Brain microvascular endothelial cell (primary cell): ENCODE measurements around the gene CPVL.
"Not testable (repeated sequence)": the region's sequence is repeated elsewhere in the genome, so short reads cannot be mapped to it uniquely, and the experiment has no call there.

Experiments used
- DNase-seq: peaks from one replicate; pipeline ENCODE4 v3.0.0-alpha.2; 2020
- H3K27ac ChIP-seq: fragments of 250-450 bp; sonication (Bioruptor Pico); 2 replicates; pipeline ENCODE4 v1.5.1; 2020; ENCODE audit warnings: mild to moderate bottlenecking, moderate library complexity
- H3K27me3 ChIP-seq: fragments of 250-450 bp; sonication (Bioruptor Pico); replicated peaks from 2 replicates; pipeline ENCODE4 v1.5.1; 2020; ENCODE audit warnings: mild to moderate bottlenecking
- H3K36me3 ChIP-seq: fragments of 250-450 bp; sonication (Bioruptor Pico); replicated peaks from 2 replicates; pipeline ENCODE4 v1.5.1; 2020; ENCODE audit warnings: mild to moderate bottlenecking
- H3K4me3 ChIP-seq: 2 replicates; pipeline ENCODE4 v1.5.1; 2011; ENCODE audit warnings: low read depth, mild to moderate bottlenecking, control low read depth, low read length, moderate library complexity
- in situ Hi-C: cut with HindIII; loops from 2 replicates; pipeline ENCODE4 v1.10.0; 2017; ENCODE audit warnings: low sequenced_read_pairs, low pct_ligation_motif_present
- TF ChIP-seq, protein P1 (sequence below): IDR thresholded peaks from 2 replicates; pipeline ENCODE4 v1.5.1; 2011; ENCODE audit warnings: low read depth, mild to moderate bottlenecking, moderate library complexity, low read length, control low read depth, inconsistent platforms; ENCODE audit errors: missing control alignments

The CPVL gene

DNA sequence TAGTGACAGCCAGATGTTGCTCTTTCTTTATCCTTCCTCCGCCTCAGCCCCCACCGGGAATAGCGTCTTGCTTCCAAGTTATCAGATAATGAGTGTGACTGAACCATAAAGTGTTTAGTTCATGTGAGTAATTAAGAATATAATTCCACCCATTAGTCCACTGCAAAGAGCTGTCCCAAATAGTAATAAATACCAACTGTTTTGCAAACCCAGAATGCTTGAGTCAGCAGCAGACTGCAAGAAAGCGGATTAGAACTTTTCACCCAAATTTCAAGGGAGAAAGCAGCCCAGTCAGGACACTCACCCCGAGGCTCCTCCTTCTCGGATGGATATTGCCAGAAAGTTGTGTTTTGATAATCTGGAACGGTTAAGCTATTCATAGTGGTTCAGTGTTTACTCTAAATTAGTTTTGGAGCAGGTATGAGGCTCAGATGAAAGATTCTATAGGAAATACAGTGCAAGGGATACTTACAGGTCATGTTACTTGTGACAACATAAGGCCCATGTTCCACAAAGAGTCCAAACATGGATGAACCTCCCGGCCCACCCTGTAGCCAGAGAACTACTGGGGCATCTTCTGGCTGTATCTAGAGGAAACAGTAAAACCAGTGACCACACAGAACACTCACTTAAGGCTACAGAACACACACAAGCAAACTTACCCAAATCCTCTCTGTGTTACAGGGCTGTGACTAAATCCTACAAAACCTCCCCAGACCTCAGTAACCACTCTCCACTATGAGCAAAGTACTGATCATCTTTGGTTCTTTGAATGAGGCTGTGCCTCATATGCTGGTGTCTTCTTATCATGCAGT is 50.5 kb downstream of the CPVL start:
- Histone ChIP-seq H3K36me3 (no peaks in the 10 kb centered on the region), H3K27me3 (no peaks in the 10 kb centered on the region), H3K27ac (no peak overlapping the region), H3K4me3 (no peak overlapping the region)
- TF ChIP-seq, protein P1, sequence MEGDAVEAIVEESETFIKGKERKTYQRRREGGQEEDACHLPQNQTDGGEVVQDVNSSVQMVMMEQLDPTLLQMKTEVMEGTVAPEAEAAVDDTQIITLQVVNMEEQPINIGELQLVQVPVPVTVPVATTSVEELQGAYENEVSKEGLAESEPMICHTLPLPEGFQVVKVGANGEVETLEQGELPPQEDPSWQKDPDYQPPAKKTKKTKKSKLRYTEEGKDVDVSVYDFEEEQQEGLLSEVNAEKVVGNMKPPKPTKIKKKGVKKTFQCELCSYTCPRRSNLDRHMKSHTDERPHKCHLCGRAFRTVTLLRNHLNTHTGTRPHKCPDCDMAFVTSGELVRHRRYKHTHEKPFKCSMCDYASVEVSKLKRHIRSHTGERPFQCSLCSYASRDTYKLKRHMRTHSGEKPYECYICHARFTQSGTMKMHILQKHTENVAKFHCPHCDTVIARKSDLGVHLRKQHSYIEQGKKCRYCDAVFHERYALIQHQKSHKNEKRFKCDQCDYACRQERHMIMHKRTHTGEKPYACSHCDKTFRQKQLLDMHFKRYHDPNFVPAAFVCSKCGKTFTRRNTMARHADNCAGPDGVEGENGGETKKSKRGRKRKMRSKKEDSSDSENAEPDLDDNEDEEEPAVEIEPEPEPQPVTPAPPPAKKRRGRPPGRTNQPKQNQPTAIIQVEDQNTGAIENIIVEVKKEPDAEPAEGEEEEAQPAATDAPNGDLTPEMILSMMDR: no peak
- in situ Hi-C loops: no loop called here
- no peak for DNase-seq

DNA sequence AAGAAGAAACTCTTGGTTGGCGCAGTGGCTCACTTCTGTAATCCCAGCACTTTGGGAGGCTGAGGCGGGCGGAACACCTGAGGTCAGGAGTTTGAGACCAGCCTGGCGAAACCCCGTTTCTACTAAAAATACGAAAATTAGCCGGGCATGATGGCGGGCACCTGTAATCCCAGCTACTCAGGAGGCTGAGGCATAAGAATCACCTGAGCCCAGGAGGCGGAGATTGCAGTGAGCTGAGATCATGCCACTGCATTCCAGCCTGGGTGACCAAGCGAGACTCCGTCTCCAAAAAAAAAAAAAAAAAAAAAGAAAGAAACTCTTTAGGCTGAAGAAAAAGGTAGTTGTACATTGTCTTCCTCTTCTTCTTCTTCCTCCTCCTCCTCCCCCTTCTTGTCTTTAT is 53.2 kb downstream of the CPVL start:
- H3K27me3 ChIP-seq, H3K4me3 ChIP-seq, H3K36me3 ChIP-seq, H3K27ac ChIP-seq, in situ Hi-C loops, DNase-seq: not testable (repeated sequence)

DNA sequence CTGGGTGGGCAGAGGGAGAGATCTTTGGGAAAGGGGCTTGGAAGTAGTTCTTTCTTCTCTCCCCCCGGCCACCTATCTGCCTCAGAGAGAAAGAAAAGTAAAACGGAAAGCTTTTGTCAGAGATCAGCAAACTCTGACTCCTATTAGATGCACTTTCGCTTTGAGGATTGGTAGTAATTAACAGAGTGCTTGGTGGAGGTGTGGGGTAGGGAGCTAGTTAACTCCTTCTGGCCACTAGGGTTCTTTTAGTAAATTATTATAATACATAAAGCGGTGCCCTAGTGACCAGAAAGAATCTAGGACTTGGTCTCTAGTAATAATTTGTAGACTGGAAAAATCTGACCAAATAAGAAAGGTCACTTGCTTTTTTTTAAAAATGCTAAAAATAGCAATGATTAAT is 54.6 kb downstream of the CPVL start:
- DNase-seq: no peak
- Histone ChIP-seq H3K27me3 (no peaks in the 10 kb centered on the region), H3K27ac (no peak overlapping the region), H3K36me3 (no peaks in the 10 kb centered on the region), H3K4me3 (peak overlapping the region; percentile 37)
- in situ Hi-C loops: no loop called here
- TF ChIP-seq, protein P1: peak; percentile 7

DNA sequence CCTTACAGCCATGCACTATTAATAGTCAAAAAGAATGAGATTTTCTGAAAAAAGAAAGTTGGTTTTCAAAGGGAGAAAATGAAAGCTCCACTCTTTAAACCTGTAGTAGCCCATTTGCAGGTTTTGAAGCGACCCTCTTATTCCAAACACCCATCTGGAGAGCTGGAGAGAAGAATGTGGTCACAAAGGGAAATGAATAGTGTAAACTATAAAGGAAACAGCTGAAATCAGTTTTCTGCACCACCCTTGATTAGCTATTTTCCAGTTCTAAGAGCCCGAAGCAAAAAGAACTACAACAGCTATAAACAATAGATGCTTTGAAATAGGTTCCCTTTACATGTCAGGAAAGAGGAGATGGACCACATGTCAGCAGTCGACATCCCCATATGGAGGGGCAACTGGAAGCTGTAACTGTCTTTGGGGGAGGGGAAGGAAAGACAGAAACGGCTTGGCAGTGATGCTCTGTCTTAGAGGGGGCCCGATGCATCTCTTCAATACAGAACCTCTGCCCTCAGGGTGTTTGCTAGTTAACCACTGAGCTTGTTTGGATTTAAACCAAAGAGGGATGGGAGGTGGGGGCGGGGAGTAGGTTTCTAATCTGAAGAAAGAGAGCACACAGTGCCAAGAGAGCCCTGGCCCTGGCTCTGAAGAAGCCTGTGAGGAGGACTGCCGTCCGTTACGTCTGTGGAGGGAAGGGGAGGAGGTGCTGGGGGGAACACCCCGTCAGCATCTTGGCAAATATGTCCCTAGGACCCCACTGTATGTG is 55.3 kb downstream of the CPVL start:
- Histone ChIP-seq H3K36me3 (no peaks in the 10 kb centered on the region), H3K27ac (no peak overlapping the region), H3K27me3 (no peaks in the 10 kb centered on the region), H3K4me3 (peak overlapping the region; percentile 37)
- no peak for DNase-seq
- in situ Hi-C loops: no loop called here
- TF ChIP-seq, protein P1: no peak

DNA sequence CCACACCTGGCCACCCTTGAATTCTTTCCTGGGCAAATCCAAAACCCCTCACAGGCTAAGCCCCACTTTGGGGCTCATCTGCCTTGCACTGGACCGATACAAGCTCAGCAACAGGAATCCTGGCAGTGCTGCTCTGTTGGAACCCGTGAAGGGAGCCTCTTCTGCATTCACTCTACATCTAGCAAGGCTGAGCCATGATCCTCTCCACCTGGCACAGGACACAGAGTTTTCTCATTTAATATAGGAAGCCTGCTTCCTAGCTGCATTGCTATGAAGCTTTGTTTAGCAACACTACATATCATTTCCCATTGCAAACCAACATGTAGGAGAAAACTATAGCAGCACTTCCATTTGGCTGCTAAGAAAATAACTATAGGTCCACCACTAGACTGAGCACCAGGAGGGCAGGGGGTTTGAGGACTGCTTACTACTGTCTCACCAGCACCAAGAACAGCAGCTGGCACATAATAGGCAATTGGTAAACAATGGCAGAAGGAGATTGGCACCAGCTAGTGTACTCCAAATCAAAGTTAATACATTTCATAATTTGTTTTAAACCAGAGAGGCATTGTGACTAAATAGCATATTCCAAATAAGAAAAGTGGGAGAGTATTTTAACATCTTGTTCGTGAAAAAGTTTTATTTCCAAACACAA is 56.1 kb downstream of the CPVL start:
- TF ChIP-seq, protein P1: no peak
- in situ Hi-C loops: no loop called here
- Histone ChIP-seq H3K4me3 (no peak overlapping the region), H3K27ac (no peak overlapping the region), H3K27me3 (no peaks in the 10 kb centered on the region), H3K36me3 (no peaks in the 10 kb centered on the region)
- DNase-seq: no peak

DNA sequence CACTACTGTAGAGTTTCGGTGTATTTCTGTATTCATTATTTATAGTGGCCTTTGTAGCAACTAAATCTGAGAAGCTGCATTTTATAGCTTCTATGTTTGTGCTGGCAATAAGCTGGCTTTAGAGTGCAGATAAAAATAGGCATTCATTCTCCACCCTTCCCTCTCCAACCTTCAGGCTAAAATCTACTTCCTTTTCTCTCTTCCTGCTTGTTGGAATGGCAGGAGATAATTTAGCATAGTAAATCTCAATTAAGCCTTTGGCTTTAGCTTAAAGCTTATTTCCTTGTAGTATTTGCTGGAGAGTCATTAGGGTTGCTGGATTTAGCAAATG is 58.5 kb downstream of the CPVL start:
- no peaks in the 10 kb centered on the region for H3K27me3 ChIP-seq
- H3K27ac ChIP-seq: no peak overlapping the region
- TF ChIP-seq, protein P1: no peak
- in situ Hi-C loops: no loop called here
- no peak for DNase-seq
- H3K36me3 ChIP-seq: no peaks in the 10 kb centered on the region
- no peak overlapping the region for H3K4me3 ChIP-seq
